Measurements from ENCODE around the gene KLK4.
"Not testable (repeated sequence)": the region's sequence is repeated elsewhere in the genome, so short reads cannot be mapped to it uniquely, and the experiment has no call there.

Gene KLK4

DNA sequence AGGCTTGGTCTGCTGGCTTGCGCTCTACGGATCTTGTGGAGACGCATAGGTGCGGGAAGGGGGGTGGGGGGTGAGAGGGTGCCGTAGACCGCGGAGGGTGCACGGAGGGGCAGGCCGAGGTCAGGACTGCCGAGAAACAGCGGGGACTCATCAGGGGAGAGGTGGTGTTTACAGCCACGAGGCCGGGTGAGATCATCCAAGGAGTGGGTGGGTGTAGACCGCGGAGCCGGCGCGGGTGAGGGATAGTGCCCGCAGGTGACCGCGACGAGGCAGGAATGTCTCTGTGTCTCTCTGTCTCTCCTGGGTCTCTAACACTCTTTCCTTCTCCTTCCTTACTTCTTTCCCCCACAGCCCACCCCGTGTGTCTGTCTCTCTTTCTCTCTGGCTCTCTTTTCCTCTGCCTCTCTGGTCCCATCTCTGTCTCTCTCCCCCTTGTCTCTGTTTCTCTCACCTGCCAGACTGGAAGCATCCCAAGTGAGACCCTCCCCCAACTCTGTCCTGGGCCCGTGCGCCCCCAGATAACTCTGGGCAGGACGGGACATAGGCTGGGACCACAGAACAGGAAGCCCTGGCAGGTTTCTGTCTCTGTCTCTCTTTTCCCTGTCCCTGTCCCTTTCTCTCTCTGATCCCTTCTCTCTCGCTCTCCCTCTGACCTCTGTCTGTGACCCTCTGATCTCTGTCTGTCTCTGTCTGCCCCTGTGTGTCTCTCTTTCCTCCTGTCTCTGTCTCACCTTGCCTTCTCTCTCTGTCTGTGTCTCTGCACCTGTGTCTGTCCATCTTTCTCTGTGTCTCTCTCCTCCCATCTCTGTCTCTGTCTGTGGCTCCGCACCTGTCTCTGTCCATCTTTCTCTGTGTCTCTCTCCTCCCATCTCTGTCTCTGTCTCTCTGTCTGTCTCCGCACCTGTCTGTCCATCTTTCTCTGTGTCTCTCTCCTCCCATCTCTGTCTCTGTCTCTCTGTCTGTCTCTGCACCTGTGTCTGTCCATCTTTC, 1.8 kb upstream of the KLK4 start:
- peak; percentile 41 for DNase-seq

DNA sequence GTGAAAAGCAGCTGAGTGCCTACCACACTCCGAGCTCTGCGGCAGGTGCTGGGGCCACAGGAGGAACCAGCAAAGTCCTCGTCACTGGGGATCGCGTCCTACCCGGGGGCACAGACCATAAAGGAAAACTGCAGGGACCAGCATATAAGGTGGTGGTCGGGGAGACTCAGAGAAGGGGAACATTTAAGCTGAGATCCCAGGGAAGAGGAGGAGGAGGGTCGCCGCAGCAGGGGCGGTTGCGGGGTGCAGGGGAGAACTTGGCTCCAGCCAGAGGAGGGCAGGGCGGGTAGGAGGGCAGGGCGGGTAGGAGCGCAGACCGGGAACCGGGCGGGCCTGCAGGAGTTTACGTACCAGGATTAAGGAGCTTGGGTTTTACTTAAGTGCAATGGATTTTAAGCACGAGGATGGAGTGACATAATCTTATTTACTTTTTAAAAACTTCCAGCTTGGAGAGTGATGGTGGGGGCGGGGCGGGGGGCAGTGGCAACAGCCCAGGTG, 956 bp upstream of the KLK4 start:
- DNase-seq = no peak

DNA sequence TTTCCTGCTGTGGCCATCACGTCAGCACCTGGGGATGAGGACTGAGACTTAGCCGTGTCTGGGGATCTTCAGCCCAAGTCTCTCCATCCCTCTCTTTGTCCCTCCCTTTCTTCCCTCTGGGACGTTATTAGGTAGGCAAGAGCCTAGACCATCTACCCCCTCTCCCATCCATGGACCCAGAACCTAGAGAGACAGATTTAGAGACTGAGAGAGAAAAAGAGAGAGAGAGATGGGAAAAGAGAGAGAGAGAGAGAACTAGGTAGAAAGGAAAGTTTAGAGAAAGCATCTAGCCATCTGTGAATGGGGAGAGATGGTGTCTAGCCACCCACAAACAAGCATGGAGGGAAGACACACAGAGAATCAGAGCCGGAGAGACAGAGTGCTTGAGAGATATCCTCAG, 473 bp downstream of the KLK4 start:
- DNase-seq = no peak

DNA sequence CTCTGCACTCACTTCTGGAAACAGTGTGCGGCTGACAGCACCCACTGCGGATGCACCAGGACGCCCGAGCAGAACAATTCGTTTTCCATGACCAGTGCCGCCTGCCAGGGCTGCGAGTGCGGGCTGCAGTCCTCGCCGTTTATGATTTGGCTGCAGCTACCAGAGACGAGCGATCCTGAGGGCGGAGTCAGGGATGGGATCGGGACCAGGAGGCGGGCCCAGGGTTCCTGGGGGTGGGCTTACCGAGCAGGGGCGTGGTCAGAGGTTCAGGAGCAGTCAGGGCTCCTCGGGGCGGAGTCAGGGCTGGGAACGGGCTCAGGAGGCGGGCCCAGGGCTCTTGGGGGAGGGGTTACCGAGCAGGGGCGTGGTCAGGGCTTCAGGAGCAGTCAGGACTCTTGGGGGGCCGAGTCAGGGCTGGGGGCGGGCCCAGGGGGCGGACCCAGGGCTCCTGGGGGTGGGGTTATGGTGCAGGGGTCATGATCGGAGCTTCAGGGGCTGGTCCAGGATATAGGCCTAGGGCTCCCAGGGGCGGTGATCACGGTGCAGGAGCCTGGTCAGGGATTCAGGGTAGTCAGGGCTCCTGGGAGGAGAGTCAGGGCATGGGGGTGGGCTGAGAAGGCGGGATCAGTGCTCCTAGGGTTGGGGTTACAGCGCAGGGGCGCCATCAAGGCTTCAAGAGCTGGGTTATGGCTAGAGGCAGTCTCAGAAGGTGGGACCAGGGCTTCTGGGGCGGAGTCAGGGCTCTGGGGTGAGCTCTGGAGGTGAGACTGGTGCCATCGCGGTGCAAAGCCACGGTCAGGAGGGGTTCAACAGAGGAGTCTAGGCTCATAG, 1.7 kb downstream of the KLK4 start:
- DNase-seq = peak; percentile 64

DNA sequence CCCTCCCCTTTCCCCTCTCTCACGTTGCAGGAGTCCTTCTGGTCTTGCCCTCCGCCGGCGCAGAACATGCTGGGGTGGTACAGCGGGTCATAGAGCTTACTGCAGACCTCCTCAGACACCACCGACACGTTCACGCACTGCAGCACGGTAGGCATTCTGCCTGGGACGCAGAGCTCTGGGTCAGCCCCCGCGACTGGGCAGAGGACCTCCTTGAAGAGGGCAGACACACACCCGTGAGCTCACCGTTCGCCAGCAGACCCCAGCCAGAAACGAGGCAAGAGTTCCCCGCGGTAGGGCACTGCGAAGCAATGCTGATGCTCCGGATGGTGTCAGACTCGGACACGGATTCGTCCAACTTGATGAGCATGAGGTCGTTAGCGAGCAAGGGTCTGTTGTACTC, 2.9 kb downstream of the KLK4 start:
- DNase-seq = no peak

DNA sequence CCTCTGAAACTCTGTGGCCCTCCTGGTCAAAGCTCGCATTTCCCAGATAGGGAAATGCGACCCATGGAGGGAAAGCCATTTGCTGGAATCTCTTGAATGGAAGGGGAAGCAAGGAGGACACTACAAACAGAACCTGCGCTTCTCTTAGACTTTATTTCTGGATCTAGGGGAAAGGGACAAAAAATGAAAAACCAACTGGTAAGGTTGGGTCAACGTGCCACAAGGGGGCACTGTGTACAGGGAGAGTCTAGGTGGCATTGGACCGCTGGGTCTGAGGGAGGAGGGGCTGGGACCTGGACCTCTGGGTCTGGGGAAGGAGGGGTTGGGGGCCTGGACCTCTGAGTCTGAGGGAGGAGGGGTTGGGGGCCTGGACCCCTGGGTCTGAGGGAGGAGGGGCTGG, 5.0 kb downstream of the KLK4 start:
- DNase-seq = peak; percentile 31

DNA sequence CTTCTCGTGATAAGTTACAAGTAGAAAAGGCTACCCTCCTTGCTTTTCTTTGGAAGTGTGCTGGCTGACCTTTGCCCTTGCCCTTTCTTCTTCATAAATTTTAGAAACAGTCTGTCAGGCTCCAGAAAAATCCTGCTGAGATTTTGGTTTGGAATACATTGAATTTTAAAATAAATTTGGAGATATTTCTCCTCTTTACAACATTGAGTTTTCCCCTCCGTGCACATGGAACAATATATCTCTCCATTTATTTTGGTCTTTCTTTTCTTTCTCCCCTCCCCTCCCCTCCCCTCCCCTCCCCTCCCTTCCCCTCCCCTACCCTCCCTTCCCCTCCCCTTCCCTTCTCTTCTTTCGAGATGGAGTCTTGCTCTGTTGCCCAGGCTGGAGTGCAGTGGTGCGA, 8.6 kb downstream of the KLK4 start:
- no peak for DNase-seq

DNA sequence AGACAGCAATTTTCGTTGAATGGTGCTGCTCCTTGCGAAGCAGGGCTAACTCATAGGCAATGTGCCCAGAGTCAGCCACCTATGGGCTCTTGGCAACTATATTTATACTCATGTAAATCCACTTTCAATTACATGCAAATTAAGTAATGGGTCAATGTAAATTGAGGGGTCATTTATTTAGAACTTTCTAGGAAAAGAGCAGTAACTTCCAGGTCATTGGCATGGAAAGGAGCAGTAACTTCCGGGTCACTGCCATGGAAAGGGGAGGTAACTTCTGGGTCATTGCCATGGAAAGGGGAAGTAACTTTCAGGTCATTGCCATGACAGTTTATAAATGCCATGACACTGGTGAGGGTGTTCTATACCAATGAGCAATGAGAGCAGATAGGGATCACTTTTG, 11.6 kb downstream of the KLK4 start:
- no peak for DNase-seq

DNA sequence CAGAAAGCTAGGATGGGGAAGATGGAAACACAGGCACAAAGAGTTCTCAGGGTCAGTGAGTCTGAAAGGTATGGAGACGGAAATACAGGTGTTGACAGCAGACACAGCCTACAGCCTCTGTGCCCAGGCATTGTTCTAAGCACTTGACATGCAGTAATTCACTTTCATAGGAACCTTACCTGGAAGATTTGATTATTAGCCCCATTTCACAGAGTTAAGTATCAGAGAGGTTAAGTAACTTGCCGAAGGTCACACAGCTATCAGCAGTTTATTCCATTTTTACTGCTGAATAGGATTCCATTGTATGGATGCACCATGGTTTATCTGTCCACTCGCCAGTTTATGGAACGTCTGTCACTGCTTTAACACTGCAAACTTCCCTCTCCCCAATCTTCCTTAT, 13.2 kb downstream of the KLK4 start:
- no peak for DNase-seq

DNA sequence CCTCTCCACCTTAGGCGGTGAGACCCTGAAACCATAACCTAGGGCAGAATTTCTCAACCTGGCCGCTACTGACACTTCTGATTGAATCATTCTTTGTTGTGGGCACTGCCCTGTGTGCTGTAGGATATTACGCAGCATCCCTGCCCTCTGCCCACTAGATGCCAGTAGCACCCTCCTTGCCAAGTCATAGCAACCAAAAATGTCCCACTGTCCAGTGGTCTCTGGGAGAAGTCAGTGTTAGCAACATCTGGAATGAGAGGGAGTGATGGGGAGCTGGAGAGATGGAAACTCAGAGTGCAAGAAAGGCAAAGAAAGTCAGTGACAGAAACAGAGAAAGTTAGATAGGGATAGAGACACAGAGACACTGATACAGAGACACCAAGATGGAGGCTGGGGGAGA, 13.6 kb downstream of the KLK4 start:
- DNase-seq = no peak

DNA sequence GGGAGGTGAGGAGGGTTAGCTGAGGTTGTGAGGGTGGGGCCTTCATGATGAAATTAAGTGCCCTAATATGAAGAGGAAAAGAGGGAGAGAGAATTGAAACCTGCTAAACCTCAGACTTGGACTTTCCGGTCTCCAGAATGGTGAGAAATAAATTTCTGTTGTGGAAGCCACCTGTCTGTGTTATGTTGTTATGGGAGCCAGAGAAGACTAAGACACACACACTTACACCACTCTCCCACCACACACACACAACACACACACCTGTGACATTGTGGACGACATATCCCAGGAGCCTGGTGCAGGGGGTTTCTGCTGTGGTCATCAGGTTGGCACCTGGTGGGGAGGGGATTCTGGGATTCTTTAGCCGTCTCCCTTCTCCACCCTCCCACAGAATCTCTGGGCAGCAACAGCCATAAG, 14.0 kb downstream of the KLK4 start:
- no peak for DNase-seq

DNA sequence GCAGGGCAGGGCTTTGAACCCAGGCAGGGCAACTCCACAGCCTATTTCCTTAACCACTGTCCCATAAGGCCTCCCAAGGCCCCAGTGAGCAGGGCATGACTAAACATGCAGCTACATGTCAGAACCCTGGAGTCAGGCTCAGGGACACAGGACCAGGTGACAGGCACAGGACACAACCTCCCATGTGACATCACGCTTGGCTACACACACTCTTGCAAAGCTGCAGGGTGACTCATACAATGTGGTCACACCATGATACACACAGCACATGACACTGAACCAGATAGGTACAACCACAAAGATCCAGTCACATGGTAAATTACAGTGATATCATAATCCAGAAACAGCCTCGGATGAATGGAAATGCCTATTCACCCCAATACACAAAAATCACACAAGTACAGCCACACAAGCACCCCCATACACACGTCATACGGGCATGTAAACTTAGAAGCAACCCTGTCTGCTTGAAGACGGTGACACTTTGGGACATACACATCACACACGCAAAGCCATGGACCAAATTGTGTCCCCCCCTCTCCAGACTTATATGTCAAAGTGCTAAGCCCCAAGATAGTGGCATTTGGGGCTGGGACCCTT, 14.5 kb downstream of the KLK4 start:
- peak; percentile 52 for DNase-seq

DNA sequence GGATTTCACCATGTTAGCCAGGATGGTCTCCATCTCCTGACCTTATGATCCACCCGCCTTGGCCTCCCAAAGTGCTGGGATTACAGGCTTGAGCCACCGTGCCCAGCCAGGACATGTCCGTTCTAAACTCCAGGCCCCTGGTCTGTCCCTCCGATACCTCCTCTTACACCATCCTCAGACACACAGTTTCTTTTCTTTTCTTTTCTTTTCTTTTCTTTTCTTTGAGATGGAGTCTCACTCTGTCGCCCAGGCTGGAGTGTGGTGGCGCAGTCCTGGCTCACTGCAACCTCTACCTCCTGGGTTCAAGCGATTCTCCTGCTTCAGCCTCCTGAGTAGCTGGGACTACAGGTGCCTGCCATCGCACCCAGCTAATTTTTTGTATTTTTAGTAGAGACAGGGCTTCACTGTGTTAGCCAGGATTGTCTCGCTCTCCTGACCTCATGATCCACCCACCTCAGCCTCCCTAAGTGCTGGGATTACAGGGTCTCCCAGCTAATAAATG, 15.1 kb downstream of the KLK4 start:
- not testable (repeated sequence) for DNase-seq

DNA sequence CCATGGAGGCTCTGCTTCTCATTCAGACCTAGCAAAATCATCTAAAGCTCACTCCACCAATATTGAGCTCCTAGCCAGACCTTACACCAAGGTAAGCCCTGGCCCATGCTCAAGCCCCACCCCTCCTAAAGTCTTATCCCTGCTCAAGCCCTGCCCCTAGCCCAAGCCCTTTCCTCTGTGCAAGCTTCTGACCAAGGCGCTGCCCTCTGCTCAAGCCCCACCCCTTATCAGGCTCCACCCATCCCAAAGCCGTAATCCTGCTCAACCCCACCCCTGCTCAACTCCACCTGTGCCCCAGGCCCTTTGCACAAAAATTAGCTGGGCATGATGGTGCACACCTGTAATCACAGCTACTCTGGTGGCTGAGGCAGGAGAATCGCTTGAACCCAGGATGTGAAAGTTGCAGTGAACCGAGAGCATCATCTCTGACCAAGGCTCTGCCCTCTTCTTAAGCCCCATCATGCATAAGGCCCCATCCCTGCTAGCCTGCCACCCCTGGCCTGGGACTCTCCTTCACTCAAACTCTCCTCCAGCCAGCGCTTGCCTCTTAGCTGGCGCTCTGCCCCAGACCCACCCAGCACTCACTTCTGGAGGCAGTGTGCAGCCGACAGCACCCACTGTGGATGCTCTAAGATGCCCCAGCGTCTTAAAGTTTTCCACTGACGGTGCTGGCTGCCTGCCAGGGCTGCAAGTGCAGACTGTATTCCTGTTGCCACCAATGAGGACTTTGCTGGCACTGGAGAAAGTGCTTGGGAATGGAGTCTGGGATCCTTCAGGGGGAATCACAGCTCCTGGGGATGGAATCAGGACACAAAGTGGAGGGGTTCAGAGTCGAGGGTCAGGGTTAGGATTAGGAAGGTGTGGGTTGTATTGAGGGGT, 16.5 kb downstream of the KLK4 start:
- DNase-seq = no peak

DNA sequence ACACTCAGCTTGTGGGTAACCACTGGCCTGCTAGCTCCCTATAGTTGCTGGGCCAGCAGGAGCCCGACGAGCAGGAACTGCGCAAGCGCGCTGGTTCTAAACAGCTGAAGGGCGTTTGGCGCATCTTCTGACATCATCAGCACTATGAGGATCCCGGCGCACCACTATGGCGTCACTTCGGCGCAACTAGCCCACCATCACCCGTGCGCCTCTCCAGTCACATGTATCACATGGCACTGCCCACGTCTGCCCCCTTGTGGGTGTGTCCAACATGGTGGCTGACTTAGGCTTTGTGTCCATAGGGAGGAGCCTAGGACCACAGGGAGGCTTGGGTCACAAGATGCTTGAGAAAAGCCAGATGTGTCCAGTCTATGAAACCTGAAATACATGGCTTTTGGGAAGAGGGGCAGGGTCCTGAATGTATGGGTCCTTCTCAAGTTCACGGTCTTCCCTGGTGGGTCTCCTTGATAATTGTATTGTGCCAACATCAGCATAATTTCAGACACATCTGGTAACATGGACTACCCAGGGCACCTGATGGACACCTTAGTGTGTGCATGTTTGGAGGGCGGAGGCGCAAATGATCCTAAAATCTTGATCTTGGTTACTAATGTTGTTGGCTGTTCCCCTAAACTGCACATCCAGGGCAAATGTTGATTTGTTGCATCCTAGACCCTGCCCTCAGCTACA, 18.0 kb downstream of the KLK4 start:
- DNase-seq = no peak

DNA sequence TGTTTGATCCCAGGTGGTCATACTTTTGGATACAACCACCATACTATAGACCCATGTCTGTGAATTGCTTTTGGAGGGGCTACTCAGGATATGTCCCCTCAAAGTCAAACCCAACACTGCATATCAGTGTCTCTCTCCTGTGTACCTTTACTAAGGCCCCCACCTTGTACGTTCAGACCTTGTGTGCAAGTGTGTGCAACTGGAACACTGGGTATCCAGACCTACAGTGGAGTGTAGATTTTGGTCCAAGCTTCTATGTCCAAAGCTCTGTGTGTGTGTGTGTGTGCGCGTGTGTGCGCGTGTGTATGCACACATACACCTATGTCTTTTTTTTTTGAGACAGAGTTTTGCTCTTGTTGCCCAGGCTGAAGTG, 20.0 kb downstream of the KLK4 start:
- DNase-seq = no peak

DNA sequence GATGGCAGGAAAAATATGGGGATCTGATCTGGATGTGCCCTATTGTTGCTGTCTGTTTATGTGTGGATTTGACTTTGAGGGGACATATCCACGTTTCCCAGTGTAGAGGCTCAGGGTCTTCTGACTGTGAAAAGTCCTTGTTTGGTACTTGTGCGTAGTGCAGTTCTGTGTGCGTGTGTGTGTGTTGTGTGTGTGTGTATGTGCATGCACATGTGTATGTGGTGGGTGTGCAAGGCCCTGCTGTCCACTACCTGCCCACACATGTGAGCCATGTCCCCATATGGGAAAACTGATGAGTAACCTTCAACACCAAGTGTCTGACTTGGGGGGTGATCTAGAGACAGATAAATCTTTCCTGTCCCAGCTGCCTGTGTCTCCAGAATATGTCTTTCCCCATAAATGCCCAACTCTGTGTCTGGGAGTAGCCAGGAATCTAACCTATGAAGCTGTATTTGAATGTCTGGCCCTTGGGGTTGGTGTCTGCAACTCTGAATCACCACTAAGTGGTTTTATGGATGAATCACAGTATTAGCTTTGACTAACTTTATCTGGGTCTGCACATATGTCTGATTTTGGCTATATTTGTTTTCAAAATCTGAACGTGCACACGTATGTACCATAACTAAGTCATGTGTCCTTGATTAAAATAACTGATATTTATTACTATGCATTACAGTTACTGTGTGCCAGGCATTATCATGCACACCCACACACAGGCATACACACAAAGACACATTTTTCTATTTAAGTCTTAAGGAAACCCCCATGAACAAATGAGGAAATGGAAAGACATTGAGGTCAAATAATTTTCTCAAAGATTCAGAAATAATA, 20.6 kb downstream of the KLK4 start:
- no peak for DNase-seq

DNA sequence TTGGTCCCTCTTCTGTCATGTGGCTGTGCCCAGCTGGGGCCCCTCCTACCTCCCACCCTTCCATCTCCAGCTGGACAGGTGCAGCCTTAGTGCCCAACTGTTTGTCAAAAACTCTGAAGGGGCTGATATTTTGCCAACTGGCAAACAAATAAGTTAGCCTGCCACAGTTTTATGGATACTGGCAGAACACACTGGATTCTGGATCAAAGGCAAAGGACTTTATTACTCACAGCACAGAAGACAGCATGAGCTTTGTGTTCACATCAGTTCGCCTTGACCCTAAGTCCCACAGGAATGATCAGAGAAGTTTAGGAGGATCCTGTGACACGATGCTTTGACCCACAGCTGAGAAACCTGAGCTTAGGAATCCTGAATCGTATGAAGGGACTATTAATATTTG, 21.6 kb downstream of the KLK4 start:
- DNase-seq = no peak

DNA sequence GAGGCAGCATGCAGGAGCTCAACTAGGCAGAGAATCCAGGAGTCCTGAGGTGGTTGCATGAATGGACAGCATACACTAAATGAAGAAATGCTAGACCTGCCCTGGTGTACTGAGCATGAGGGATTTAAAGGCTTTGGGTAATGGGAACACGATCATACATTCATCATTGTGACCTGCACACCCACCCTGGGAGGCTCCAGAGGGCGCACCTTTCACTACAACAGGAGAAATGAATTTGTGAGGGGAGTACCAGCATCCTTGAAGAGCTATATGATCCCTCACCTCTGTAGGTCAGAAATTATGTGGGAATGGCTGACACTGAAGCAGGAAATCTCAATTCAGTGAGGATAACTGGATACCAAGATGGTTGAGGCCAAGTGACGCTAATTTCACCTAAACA, 29.0 kb downstream of the KLK4 start:
- DNase-seq = no peak

DNA sequence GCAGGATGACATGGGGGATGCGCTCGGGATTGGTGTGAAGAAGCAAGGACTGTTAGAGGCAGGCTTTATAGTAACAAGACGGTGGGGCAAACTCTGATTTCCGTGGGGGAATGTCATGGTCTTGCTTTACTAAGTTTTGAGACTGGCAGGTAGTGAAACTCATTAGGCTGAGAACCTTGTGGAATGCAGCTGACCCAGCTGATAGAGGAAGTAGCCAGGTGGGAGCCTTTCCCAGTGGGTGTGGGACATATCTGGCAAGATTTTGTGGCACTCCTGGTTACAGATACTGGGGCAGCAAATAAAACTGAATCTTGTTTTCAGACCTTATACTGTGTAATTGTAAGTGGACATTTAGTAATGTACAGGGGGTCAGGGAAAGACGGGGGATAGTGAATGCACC, 31.0 kb downstream of the KLK4 start:
- no peak for DNase-seq

DNA sequence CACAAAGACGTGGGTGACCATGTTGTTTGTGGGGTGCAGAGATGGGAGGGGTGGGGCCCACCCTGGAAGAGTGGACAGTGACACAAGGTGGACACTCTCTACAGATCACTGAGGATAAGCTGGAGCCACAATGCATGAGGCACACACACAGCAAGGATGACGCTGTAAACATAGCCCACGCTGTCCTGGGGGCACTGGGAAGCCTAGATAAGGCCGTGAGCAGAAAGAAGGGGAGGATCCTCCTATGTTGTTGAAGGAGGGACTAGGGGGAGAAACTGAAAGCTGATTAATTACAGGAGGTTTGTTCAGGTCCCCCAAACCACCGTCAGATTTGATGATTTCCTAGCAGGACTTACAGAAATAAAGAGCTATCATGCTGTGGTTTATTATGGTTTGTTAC, 32.3 kb downstream of the KLK4 start:
- DNase-seq = no peak
